Hippocampal formation (tissue), 2 donors: Measurements from ENCODE around the gene APLP1.
"Not testable (repeated sequence)": the region's sequence is repeated elsewhere in the genome, so short reads cannot be mapped to it uniquely, and the experiment has no call there.

ENCODE experiments used
- DNase-seq, 2 donors: peaks; one replicate each; lab custom pipeline; 2025; lab: John Stamatoyannopoulos, UW

The APLP1 gene

DNA sequence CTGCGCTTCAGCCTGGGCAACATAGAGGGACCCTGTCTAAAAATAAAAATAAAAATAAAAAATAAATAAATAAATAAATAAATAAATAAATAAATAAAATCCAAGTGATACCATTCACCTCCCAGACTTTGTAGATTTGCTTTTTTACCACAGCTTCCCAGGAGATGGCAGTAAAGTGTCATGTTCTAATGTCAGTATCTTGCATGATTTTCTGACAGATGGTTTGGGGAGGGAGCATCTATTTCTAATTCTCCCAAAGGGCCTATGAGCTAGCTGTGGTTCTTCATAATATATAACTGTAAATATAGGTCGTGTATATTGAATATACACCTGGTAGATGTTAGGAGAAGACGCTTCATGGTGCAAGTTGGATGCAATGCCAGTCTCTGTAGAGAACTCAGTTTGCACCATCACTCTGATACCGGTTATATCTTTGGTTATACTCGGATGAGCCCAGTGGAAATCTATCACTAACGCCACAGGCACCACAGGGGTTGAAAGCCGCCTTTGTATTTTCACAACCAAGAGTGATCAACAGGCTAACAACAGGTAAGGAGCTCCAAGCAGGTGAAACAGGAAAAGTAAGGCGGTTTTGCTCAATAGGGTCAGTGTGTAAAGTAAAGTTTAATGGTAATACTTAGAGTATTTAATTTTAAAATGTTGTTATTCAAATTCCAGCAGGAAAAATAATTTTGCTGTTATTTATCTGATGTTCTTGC is 13.9 kb downstream of the APLP1 start:
- DNase-seq, result peak; percentile 17 to 83

DNA sequence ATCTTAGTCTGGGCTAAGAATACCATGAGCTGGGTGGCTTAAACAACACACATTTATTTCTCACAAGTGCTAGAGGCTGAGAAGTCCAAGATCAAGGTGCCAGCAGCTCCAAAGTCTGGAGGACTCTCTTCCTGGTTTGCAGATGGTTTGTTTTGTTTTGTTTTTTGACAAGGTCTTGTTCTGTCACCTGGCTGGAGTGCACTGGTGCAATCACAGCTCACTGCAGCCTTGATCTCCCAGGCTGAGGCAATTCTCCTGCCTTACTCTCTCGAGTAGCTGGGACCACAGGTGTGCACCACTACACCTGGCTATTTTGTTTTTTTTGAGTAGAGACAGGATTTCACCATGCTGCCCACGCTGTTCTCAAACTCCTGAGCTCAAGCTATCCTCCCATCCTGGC is 15.5 kb downstream of the APLP1 start:
- no peak for DNase-seq

DNA sequence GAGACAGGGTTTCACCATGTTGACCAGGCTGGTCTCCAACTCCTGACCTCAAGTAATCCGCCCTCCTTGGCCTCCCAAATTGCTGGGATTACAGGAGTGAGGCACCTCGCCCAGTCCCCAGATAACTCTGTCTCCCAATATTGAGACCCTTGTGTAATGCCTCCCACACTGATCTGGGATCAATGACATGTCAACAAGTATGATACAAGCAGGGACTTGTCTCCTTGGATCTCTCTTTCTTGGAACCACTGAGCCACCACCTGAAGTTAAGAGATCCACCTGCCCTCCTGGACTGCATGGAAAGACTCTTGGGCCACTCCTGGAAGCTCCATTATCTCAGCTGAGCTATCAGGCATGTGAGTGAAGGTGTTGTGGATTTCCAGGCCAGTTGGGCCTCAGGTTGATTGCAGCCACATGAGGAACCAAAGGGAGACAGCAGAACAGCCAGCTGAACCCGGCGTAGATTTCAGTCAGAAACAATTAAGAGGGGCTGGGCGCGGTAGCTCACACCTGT is 16.9 kb downstream of the APLP1 start:
- no peak for DNase-seq

DNA sequence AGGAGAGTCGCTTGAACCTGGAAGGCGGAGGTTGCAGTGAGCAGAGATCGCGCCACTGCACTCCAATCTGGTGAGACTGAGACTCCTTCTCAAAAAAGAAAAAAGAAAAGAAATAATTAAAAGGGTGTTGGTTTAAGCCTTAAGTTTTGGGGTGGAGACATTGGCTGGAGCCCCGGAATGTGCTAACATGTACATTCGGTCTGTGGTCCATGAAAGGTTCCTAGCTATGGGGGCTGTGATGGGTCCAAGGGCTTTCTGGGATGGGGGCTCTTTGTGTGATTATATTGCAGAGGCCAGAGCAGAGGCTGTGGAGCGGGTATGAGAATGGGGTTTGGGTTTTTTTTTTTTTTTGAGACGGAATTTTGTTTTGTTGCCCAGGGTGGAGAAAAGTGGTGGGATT is 17.5 kb downstream of the APLP1 start:
- DNase-seq, result no peak

DNA sequence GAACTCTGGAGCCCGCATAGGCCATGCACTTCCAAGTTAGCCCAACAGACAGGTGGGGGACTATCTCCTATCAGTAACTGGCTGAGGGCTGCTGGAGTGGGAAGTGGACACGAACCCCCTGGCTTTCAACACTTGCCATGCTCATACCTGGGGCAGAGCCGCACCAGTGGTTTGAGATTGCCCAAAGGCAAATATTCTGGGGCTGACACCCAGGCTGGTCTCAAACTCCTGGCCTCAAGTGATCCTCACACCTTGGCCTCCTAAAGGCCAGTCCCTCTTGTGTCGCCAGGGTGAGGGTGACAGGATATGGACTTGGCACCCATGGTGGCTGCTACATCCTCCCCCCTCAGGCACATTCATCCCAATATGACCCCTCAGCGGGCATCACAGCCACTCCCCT is 18.8 kb downstream of the APLP1 start:
- DNase-seq, result no peak

DNA sequence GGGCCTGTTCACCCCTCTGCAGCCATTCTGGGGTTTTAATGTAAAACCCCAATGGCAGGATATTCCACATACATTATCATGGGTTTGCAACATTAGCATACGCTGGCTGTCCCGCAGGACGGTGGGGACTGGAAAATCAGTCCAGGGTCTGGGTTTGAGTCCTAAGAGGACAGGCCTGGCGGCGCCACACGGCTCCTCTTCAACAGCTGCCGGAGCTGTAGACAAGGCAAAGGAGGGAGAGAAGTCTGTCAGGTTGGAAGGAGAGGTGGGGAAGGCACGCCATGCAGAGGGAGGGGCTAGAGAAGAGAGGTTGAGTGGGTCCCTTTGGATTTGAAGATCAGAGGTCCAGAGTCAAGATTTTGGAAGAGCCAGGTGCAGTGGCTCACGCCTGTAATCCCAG is 20.0 kb downstream of the APLP1 start:
- no peak for DNase-seq

DNA sequence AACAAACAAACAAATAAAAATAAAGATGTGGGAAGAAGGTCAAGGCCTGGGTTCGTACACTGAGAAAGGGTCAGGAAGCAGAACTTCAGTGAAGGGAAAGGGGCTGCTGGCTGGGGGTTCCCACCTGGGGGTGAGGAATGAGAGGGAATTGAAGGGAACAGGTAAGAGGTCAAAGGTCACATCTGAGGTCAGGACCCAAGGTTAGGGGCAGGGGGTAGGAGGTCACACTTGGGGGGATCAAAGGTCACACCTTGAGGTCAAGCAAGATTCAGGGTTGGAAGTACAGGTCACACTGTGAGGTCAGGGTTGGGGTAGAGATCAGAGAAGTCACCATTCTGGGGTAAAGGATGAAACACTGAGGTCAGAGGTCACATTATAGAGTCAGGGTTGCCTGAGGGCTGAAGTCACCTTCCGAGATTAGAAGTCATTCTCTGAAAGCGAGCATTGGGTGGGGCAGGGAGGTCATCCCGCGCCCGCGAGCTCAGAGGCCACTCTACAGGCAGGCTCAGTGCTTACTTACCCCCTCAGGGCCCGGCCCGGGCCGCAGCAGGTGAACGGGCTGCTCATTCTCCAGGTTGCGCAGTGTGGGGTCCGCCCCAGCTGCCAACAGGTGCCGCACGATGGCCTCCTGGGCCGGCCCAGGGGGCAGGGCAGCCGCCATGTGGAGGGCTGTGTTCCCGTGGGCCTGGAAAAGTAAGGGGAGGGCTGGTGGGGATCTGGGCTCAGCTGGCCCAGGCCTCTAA is 21.2 kb downstream of the APLP1 start:
- DNase-seq, result no peak

DNA sequence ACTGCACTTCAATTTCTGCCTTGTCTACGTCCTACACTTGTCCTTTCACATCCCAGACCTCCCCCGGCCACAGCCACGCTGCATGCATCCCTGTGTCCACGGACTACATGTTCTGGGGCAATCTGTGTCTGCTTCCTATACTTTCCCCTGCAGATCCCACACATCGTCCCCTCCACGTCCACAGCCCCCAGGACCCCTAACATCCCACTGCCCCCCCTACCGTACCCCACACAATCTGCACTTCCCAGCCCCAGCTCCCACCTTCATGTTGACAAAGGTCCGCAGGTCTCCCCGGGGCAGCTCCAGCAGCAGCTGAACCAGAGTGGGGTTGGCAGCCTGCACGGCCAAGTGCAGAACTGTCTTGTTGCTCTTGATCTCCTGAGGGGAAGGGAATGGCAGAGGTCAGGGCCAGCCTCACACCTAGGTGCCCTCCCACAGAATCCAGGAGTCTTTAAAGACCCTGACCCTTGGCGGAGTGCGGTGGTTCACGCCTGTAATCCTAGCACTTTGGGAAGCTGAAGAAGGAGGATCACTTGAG is 21.8 kb downstream of the APLP1 start:
- no peak for DNase-seq

DNA sequence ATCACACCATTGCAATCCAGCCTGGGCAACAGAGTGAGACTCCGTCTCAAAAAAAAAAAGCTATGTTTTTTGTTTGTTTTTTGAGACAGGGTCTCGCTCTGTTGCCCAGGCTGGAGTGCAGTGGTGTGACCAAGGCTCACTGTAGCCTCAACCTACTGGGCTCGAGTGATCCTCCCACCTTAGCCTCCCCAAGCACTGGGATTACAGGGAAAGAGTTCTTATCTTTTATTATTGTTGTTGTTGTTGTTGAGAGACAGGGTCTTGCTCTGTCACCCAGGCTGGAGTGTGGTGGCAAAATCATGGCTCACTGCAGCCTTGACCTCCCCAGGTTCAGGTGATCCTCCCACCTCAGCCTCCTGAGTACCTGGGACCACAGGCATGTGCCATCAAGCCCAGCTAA is 23.4 kb downstream of the APLP1 start:
- not testable (repeated sequence) for DNase-seq

DNA sequence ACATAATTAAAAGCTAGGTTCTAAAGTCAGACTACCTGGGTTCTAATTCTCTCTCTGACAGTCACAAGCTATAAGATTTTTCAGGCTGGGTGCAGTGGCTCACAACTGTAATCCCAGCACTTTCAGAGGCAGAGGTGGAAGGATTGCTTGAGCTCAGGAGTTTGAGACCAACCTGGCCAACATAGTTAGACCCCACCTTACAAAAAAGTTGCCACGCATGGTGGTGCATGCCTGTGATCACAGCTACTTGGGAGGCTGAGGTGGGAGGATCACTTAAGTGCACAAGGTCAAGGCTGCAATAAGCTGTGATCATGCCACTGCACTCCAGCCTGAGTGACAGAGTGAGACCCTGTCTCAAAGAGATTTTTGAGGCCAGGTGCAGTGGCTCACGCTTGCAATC is 26.0 kb downstream of the APLP1 start:
- DNase-seq, result no peak

DNA sequence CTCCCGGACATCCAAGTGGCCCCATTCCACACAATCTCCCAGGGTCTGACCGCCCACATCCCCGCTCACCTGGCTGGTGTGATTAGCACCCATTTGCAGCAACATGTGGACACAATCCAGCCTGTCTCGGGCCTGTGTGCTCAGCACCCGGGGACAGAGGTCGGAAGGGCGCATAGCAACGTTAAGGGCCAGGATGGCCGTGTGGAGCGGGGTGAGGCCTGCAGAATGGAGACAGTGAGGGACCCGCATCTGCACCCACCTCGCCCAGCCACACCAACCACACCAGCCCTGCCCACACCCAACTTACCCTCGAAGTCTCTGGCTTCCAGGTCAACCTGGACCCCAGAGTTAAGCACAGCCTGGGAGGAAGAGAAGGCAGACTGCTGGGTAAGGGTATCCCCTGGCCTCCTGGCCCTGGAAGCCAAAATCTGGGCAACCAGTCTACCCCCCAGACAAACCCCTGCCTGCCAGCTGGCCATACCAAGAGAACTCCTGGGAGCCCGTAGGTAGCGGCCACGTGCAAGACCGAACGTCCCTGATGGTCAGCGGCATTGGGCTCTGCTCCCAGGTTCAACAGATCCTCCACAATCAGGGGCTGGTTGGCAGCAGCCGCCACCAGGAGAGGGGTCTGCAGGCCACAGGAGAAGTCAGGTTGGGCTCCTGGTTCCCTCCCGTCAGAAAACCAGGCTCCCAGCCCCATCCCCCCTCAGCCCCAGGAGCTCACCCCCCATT is 27.7 kb downstream of the APLP1 start:
- DNase-seq, result no peak

DNA sequence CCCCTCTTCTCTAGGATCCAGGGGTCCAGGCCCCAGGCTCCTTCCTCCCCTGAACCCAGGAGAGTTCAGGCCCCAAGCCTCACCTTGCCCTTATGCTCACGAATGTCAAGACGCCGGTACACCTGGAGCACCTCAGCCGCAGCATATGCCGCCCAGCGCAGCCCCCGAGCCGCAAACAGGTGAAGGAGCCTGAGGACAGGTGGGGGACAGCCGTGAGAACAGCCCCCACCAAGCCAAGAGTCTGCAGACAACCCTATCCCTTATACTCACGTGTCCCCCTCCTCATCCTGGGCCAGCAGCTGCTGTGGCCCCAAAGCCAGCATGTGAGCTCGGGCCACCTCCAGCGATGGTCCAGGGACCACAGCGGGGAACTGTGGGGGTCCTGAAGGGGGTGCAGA is 28.3 kb downstream of the APLP1 start:
- DNase-seq, result no peak

DNA sequence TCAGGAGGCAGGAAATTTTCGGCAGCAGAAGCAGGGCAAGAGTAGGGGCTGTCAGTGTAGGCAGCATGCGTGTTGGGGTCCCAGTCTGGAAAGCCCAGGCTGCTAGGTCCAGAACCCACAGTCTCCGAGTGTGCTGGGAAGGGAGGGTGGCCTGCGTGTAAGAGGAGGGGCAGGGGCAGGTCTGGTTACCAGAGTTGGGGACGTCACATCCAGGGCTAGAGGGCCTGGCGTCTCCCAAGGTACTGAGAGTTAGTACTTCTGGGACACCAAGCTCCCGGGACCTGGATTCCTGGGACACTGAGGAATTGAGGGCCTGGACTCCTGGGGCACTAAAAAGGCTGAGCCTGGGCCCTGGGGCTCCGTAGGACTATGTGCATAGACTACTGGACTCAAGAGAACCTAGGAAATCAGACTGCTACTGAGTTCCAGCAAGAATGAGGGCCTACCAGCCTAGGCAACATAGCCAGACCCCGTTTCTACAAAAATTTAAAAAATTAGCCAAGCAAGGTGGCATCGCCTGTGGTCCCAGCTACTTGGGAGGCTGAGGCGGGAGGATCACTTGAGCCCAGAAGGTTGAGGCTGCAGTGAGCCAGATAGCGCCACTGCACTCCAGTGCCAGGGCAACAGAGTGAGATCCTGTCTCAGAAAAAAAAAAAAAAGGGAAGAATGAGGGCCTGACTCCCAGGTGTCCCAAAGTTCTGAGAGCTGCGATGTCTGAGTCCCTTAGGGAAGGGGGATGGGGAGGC is 29.5 kb downstream of the APLP1 start:
- no peak for DNase-seq

DNA sequence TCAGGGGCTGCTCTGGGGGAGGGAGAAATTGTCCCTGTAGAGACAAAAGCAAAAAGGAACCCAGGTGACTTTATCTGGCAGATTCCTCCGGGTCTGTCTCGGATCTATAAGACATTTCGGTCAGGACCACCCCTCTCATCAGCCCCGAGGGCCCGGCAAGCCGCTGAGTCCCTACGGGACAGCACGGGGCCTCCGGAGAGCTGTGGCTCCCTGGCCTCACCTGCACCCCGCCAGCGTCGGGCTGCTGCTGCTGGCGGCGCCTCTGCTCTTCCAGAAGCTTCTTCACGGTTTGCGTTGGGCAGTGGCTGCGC is 30.1 kb downstream of the APLP1 start:
- no peak for DNase-seq

DNA sequence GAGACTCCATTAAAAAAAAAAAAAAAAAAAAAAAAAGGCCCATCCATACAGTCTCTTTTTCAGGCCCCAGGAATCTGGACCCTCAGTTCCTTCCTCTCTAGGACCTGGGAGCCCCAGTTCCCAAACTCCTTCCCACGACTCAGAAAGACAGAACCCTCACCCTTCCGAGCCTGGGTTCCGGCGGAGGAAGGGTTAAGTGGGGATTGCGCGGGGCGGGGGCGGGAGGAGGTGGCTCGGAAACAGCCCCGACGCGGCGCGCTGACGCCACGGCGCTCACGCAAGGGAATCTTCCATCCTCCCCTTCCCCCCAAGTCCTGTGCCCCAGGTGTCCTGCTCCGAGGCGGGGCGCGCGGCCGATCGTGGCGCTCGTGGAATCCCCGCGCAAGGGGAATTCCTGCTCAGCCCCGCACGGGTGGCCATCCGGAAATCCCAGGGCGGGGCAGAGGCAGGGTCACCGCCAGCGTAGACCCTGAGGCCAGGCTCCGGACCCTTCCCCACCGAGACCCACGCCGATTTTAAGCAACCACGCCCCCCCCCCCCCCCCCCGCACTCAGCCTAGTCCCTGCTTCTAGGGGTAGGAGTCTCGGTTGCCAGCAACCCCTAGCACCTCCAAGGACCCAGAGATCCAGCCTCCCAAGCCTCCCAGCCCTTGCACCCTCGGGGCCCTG is 31.3 kb downstream of the APLP1 start:
- DNase-seq, result peak; percentile 46 to 48

DNA sequence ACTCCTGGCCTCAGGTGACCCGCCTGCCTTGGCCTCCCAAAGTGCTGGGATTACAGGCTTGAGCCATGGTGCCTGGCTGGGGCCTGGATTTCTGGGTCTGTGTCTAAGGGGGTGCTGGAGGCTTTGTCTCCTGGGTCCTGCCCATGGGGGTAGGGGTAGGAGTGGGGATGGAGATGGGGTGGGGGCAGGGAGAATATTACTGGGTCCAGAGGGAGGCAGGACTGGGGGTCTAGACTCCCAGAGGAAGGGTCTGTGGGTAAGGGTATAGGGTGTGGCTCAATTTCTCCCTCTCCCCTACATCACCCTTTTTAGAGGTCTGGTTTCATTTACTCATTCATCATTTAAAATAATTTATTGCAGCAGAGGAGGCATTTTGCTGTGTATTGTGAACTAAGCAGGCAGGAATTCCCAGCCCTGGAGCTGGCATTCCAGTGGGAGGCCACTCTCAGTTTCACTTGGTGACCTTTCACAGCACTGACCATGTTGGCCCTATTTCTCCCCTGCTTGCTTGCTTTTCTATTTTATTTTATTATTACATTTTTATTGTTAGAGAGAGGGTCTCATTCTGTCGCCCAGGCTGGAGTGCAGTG is 32.8 kb downstream of the APLP1 start:
- no peak for DNase-seq

DNA sequence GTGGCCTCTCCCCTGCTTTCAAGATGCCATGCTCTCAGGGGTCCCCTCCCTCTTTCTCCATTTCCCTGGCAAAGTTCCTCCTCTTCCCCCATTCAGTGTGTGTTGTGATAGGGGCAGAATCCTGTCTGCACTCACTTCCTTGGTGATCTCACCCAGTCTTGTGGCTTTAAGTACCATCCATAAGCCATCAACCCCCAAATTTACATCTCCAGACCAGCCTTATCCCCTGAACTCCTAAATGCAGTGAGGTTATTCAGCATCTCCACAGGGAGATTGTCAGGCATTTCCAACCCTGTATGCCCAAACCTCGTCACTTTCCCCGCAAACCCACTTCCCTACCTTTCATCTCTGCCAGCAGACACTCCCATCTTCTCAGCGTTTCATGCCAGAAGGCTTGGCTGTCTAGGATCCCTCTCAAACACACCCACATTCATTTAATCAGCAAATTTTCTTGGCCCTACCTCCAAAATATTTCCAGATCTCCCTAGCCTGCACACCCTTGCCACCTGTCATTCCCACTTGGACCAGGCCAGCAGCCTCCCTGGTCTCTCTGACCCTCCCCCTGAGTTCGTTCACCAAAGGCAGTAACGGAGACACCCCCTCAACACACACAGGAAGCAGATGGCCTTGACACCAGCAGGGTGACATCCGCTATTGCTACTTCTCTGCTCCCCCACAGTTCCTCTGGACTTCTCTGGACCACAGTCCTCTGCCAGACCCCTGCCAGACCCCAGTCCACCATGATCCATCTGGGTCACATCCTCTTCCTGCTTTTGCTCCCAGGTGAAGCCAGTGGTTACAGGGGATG is 33.7 kb downstream of the APLP1 start, which contains the start of gene HCST:
Gene HCST, plus strand, starts transcription at position 676 of the 808 bp plus-strand sequence. Its CDS starts 65 bp downstream, at position 741.
- no peak for DNase-seq

DNA sequence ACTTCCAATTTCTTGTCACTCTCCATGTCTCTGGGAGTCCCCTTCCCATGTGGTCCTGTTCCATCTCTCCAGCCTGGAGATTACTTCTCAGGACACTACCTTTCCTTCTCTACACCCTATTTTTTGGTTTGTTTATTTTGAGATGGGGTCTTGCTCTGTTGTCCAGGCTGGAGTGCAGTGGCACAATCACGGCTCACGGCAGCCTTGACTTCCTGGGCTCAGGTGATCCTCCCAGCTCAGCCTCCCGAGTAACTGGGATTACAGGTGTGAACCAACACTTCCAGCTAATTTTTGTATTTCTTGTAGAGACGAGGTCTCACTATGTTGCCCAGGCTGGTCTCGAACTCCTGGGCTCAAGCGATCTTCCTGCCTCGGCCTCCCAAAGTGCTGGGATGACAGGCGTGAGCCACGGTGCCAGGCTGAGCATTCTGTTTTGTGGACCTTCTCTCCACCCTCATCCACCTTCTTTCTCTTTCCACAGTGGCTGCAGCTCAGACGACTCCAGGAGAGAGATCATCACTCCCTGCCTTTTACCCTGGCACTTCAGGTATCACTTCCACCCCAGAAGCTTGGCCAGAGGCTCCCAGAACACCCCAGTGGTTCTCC is 34.6 kb downstream of the APLP1 start:
- no peak for DNase-seq

DNA sequence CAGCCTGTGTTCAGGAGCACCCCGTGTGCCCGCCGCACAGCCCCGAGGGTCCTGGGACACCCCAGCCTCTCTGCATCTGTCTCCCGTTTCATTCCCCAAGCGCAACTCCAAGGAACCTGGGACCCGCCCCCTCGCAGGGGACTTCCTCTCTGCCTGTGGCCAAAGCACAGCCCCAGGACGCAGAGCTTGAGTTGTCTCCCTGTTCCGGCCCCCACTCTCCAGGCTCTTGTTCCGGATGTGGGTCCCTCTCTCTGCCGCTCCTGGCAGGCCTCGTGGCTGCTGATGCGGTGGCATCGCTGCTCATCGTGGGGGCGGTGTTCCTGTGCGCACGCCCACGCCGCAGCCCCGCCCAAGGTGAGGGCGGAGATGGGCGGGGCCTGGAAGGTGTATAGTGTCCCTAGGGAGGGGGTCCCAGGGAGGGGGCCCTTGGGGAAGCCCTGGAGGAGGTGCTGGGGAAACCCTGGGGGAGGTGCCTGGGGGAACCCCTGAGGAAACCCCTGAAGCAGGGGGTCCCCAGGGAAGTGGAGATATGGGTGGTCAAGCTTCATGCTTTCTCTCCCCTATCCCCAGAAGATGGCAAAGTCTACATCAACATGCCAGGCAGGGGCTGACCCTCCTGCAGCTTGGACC is 35.3 kb downstream of the APLP1 start:
- DNase-seq, result peak in 1 of 2 donors; percentile 52
